Neural cell (in vitro differentiated cells): ENCODE data around the gene DEFB131B. TPM values are rescaled to one million over a fixed set of nuclear protein-coding genes. Genes with fewer than 3 reads are reported as not detected.

Source experiments
- H2AFZ ChIP-seq: fragments of 200-600, 300-800 bp; sonication (generic), shearing (Covaris generic); 2 replicates; pipeline ENCODE4 v1.6.0; 2014; ENCODE audit warnings: low read depth, mild to moderate bottlenecking, antibody characterized with exemption, low read length, moderate library complexity
- H3F3A ChIP-seq: fragments of 200-600 bp; shearing (Covaris generic); 2 replicates; pipeline ENCODE4 v1.6.1; 2016; ENCODE audit warnings: mild to moderate bottlenecking, moderate library complexity, mixed read lengths, antibody characterized with exemption, low read length; ENCODE audit not compliant: insufficient read depth, poor library complexity, severe bottlenecking
- H3K27ac ChIP-seq: fragments of 200-600, 300-800 bp; sonication (generic), shearing (Covaris generic); 2 replicates; pipeline ENCODE4 v1.5.1; 2014; ENCODE audit warnings: mild to moderate bottlenecking, low read length, moderate library complexity
- H3K27me3 ChIP-seq: fragments of 300-800, 200-600 bp; sonication (generic), shearing (Covaris generic); 2 replicates; pipeline ENCODE4 v1.6.0; 2014; ENCODE audit warnings: mild to moderate bottlenecking, low read depth, low read length, moderate library complexity; ENCODE audit not compliant: insufficient read depth
- H3K36me3 ChIP-seq: fragments of 300-800, 200-600 bp; sonication (generic), shearing (Covaris generic); 2 replicates; pipeline ENCODE4 v1.5.1; 2014; ENCODE audit warnings: mild to moderate bottlenecking, antibody characterized with exemption, low read length, moderate library complexity; ENCODE audit not compliant: insufficient read depth
- H3K4me2 ChIP-seq: fragments of 300-800, 200-600 bp; sonication (generic), shearing (Covaris generic); 2 replicates; pipeline ENCODE4 v1.6.0; 2014; ENCODE audit warnings: mild to moderate bottlenecking, low read length
- H3K4me3 ChIP-seq: fragments of 300-800, 200-600 bp; sonication (generic), shearing (Covaris generic); 2 replicates; pipeline ENCODE4 v1.5.1; 2014; ENCODE audit warnings: mild to moderate bottlenecking, low read length, moderate library complexity
- H3K79me2 ChIP-seq: fragments of 200-600 bp; shearing (Covaris generic); replicated peaks from 2 replicates; pipeline ENCODE4 v1.6.0; 2014; ENCODE audit warnings: mild to moderate bottlenecking, low read length, moderate library complexity; ENCODE audit not compliant: insufficient read depth
- H3K9ac ChIP-seq: fragments of 300-800, 200-600 bp; sonication (generic), shearing (Covaris generic); 2 replicates; pipeline ENCODE4 v1.6.1; 2016; ENCODE audit warnings: mild to moderate bottlenecking, low read length, mixed read lengths
- H3K9me2 ChIP-seq: fragments of 200-600 bp; shearing (Covaris generic); 2 replicates; pipeline ENCODE4 v1.6.1; 2016; ENCODE audit warnings: mild to moderate bottlenecking, low read length, mixed read lengths; ENCODE audit not compliant: insufficient read depth
- H3K9me3 ChIP-seq: fragments of 200-600, 300-800 bp; sonication (generic), shearing (Covaris generic); 2 replicates; pipeline ENCODE4 v1.6.1; 2016; ENCODE audit warnings: mild to moderate bottlenecking, mixed run types, low read length, moderate library complexity, mixed read lengths
- H4K20me1 ChIP-seq: fragments of 200-600 bp; shearing (Covaris generic); 2 replicates; pipeline ENCODE4 v1.6.1; 2016; ENCODE audit warnings: mild to moderate bottlenecking, mixed run types; ENCODE audit not compliant: insufficient read depth
- CTCF ChIP-seq: fragments of 450-650 bp; IDR thresholded peaks from 2 replicates; pipeline ENCODE4 v1.5.1; 2014; ENCODE audit warnings: antibody characterized with exemption, mild to moderate bottlenecking, moderate library complexity; ENCODE audit not compliant: poor library complexity, severe bottlenecking
- EP300 ChIP-seq: fragments of 450-650 bp; conservative IDR thresholded peaks from 2 replicates; pipeline ENCODE4 v1.6.1; 2014; ENCODE audit warnings: antibody characterized with exemption, mild to moderate bottlenecking, moderate library complexity; ENCODE audit not compliant: poor library complexity, severe bottlenecking
- EZH2 ChIP-seq: fragments of 200-600, 300-800 bp; shearing (Covaris generic), sonication (generic); IDR thresholded peaks from 2 replicates; pipeline ENCODE4 v1.6.1; 2014; ENCODE audit warnings: antibody characterized with exemption, low read length, borderline replicate concordance, mild to moderate bottlenecking; ENCODE audit not compliant: insufficient read depth, poor library complexity, severe bottlenecking
- MXI1 ChIP-seq: fragments of 450-650 bp; conservative IDR thresholded peaks from 2 replicates; pipeline ENCODE4 v1.6.1; 2014; ENCODE audit warnings: antibody characterized with exemption, mild to moderate bottlenecking; ENCODE audit not compliant: poor library complexity, severe bottlenecking
- POLR2AphosphoS5 ChIP-seq: IDR thresholded peaks from 2 replicates; pipeline ENCODE4 v1.6.1; 2012
- RAD21 ChIP-seq: fragments of 450-650 bp; conservative IDR thresholded peaks from 2 replicates; pipeline ENCODE4 v1.6.1; 2014; ENCODE audit warnings: antibody characterized with exemption, mild to moderate bottlenecking, moderate library complexity
- REST ChIP-seq: IDR thresholded peaks from 2 replicates; pipeline ENCODE4 v1.6.1; 2012; ENCODE audit warnings: borderline replicate concordance
- SMC3 ChIP-seq: fragments of 450-650 bp; conservative IDR thresholded peaks from 2 replicates; pipeline ENCODE4 v1.6.1; 2014; ENCODE audit warnings: antibody characterized with exemption, mild to moderate bottlenecking, moderate library complexity; ENCODE audit not compliant: poor library complexity
- TAF1 ChIP-seq: IDR thresholded peaks from 2 replicates; pipeline ENCODE4 v1.6.1; 2012; ENCODE audit warnings: low read depth
- polyA plus RNA-seq: library from polyadenylated mRNA; depleted of rRNA; stranded (reverse); fragments of >200 nt; gene quantifications from 2 replicates; pipeline ENCODE4 v1.2.3, GENCODE V29; 2014

The DEFB131B gene
- polyA plus RNA-seq, 1 donor from 2014 or later: not detected

- H2AFZ ChIP-seq: no peak overlapping the region
- peak overlapping the region; percentile 72 for H3K9ac ChIP-seq
- no peaks in the 10 kb centered on the region for H3K27me3 ChIP-seq
- H3K36me3 ChIP-seq: no peaks in the 10 kb centered on the region
- H3K79me2 ChIP-seq: peaks cover 51% of the 10 kb centered on the region
- peak overlapping the region; percentile 75 for H3K4me3 ChIP-seq
- peak overlapping the region; percentile 37 for H3K4me2 ChIP-seq
- TF ChIP-seq MXI1: no peak
- TF ChIP-seq CTCF: no peak
- no peak for TF ChIP-seq SMC3
- no peak for TF ChIP-seq EZH2
- TF ChIP-seq POLR2AphosphoS5: no peak
- no peaks in the 10 kb centered on the region for H3F3A ChIP-seq
- H4K20me1 ChIP-seq: no peaks in the 10 kb centered on the region
- H3K9me3 ChIP-seq: no peaks in the 10 kb centered on the region
- H3K9me2 ChIP-seq: no peaks in the 10 kb centered on the region
- peak overlapping the region; percentile 63 for H3K27ac ChIP-seq
Measured at GRCh38 chr11:71929491-71929890, 51.2 kb downstream of the DEFB131B start.

GRCh38 chr11:71930556-71931244 lies 52.4 kb downstream of the DEFB131B start:
- Histone ChIP-seq H3K27ac (no peak overlapping the region), H3F3A (no peaks in the 10 kb centered on the region), H3K4me3 (peak overlapping the region; percentile 75), H2AFZ (no peak overlapping the region), H3K27me3 (no peaks in the 10 kb centered on the region), H3K9me2 (no peaks in the 10 kb centered on the region), H4K20me1 (no peaks in the 10 kb centered on the region), H3K9ac (no peak overlapping the region), H3K36me3 (no peaks in the 10 kb centered on the region), H3K9me3 (no peaks in the 10 kb centered on the region), H3K4me2 (no peak overlapping the region), H3K79me2 (peaks cover 53% of the 10 kb centered on the region)
- TF ChIP-seq CTCF: no peak
- no peak for TF ChIP-seq EZH2
- TF ChIP-seq SMC3: no peak
- no peak for TF ChIP-seq EP300
- TF ChIP-seq TAF1: no peak
- no peak for TF ChIP-seq RAD21
- TF ChIP-seq REST: no peak
